ENCODE data around the gene TBC1D22A. TPM values are rescaled to one million over a fixed set of nuclear protein-coding genes. Genes with fewer than 3 reads are reported as not detected.

TBC1D22A gene
- total RNA-seq, 1 experiment from 2014 or later = 27.6 TPM

DNA sequence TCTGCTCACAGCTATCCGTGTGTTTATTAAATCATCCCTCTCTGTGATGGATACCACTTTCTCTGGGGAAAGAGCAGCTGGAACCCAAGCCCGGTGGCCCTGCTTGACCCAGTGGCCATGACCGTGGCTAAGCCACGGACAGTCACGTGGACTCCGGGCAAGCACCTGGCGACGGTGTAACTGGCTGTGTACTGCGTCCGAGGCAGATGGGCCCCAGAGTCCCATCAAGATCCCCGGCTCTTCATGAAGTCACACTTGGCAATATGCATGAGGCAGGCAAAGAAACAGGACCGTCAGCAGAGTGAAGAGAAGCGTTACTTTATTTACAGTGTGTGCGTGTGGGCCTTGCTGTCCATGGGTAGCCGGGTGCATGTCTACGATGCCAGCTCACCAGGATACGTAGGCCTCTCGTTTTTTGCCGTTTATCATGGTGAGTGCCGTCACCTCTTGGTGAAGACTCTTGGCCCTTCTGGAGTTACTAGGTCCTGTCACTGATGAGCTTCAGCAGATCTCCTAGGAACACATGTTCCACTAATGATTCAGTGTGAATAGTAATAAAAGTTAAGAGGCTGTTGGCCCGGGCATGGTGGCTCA, 366.3 kb downstream of the TBC1D22A start:
- DNase-seq = no peak
- TF ChIP-seq, protein P1, sequence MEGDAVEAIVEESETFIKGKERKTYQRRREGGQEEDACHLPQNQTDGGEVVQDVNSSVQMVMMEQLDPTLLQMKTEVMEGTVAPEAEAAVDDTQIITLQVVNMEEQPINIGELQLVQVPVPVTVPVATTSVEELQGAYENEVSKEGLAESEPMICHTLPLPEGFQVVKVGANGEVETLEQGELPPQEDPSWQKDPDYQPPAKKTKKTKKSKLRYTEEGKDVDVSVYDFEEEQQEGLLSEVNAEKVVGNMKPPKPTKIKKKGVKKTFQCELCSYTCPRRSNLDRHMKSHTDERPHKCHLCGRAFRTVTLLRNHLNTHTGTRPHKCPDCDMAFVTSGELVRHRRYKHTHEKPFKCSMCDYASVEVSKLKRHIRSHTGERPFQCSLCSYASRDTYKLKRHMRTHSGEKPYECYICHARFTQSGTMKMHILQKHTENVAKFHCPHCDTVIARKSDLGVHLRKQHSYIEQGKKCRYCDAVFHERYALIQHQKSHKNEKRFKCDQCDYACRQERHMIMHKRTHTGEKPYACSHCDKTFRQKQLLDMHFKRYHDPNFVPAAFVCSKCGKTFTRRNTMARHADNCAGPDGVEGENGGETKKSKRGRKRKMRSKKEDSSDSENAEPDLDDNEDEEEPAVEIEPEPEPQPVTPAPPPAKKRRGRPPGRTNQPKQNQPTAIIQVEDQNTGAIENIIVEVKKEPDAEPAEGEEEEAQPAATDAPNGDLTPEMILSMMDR (IDR thresholded peaks at IDR 0.05; ENCODE audit: unreplicated experiment) = no peak
- H3K9me3 Mint-ChIP-seq (ENCODE audit: low read depth, unreplicated experiment) = no peaks in the 10 kb centered on the region
- H3K4me3 Mint-ChIP-seq (ENCODE audit: low read depth, unreplicated experiment) = no peak overlapping the region
- H3K27me3 Mint-ChIP-seq (ENCODE audit: unreplicated experiment) = no peaks in the 10 kb centered on the region
- intact Hi-C loops (cut with micrococcal nuclease; ENCODE audit: unreplicated experiment) = no loop called here
- CTCF ChIA-PET = no interaction called here
- H3K27ac Mint-ChIP-seq (ENCODE audit: unreplicated experiment) = peak overlapping the region; percentile 98
- peaks cover 19% of the 10 kb centered on the region for H3K4me1 Mint-ChIP-seq (ENCODE audit: low read depth, unreplicated experiment)
- no TSS peak for BruUV-seq (replicated peaks)
- peaks cover 23% of the 10 kb centered on the region for H3K36me3 Mint-ChIP-seq (ENCODE audit: insufficient read depth, unreplicated experiment)

DNA sequence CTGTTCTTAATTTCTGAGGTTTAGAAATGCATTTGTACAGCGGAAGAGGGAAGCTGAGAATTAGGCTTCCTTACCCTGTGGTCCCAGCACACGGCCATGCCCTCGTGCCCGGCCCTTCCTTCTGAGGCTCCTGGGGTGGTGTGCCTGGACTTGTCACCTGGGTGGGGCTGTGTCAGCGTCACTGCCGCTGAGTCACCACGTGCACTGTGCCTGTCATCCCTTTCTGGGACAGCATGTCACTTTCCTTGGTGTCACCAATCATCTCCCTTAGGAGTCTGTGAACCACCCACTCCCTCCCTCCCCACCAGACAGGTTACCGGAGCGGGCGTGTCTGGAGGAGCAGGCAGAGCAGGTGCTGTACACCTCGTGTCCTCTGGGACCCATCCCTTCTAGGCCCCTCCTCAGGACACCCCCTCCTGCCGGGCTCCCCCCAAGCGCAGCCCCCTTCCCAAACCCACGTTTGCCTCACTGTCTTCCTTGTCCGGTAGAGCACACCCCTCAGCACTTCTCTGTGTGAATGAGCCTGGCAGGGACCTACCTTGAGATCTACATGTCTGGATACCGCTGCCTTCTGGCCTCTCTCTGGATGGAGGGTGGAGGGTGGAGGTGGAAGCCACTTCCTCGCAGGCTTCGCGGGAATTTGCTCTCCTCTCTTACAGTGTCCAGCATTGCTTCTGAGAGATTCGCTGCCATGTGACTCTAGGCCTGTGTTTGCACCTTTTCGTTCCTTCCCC, 367.6 kb downstream of the TBC1D22A start:
- H3K27ac Mint-ChIP-seq (ENCODE audit: unreplicated experiment) = peak overlapping the region; percentile 98

DNA sequence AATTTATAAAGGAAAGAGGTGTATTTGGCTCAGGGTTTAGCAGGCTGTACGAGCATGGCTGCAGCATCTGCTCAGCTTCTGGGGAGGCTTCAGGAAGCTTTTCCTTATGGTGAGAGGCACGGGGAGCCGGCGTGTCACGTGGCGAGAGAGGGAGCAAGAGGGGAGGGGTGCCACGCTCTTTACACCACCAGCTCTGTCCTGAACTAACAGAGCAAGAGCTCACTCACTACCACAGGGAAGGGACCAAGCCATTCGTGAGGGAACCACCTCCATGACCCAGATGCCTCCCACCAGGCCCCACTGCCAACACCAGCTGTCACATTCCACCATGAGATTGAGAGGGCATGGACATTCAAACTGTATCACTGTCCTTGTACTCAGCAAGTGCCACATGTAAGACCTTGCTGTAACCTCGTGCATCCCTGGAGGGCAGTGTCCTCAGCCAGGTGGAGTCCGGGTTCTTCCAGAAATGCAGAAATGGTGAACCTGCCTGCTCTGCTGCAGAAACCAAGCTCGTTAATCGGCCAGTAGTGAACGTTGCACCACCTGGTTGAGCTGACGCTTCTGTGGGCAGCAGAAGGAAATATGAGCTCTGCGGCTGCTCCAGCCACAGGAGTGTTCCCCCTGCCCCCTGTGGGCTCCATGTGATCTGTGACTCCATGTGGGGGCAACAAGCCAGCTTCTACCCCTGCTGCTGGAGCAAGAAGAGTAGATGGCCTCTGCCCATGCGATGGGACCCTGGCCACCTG, 368.6 kb downstream of the TBC1D22A start:
- TF ChIP-seq, protein P1 (IDR thresholded peaks at IDR 0.05; ENCODE audit: unreplicated experiment) = no peak
- CTCF ChIA-PET = no interaction called here
- H3K27ac Mint-ChIP-seq (ENCODE audit: unreplicated experiment) = peak overlapping the region; percentile 98
- H3K27me3 Mint-ChIP-seq (ENCODE audit: unreplicated experiment) = no peaks in the 10 kb centered on the region
- H3K36me3 Mint-ChIP-seq (ENCODE audit: insufficient read depth, unreplicated experiment) = peaks cover 23% of the 10 kb centered on the region
- peaks cover 16% of the 10 kb centered on the region for H3K4me1 Mint-ChIP-seq (ENCODE audit: low read depth, unreplicated experiment)
- no TSS peak for BruUV-seq (replicated peaks)
- no peak overlapping the region for H3K4me3 Mint-ChIP-seq (ENCODE audit: low read depth, unreplicated experiment)
- intact Hi-C loops (cut with micrococcal nuclease; ENCODE audit: unreplicated experiment) = no loop called here
- no peak for DNase-seq
- H3K9me3 Mint-ChIP-seq (ENCODE audit: low read depth, unreplicated experiment) = no peaks in the 10 kb centered on the region

More for the DNA sequence above, 367.6 kb downstream of the TBC1D22A start:
- intact Hi-C loops (cut with micrococcal nuclease; ENCODE audit: unreplicated experiment) = no loop called here
- CTCF ChIA-PET = no interaction called here
- peak; percentile 86 for DNase-seq
- peaks cover 16% of the 10 kb centered on the region for H3K4me1 Mint-ChIP-seq (ENCODE audit: low read depth, unreplicated experiment)
- H3K27me3 Mint-ChIP-seq (ENCODE audit: unreplicated experiment) = no peaks in the 10 kb centered on the region
- H3K9me3 Mint-ChIP-seq (ENCODE audit: low read depth, unreplicated experiment) = no peaks in the 10 kb centered on the region
- BruUV-seq (replicated peaks) = no TSS peak
- TF ChIP-seq, protein P1 (IDR thresholded peaks at IDR 0.05; ENCODE audit: unreplicated experiment) = no peak
- H3K36me3 Mint-ChIP-seq (ENCODE audit: insufficient read depth, unreplicated experiment) = peaks cover 23% of the 10 kb centered on the region
- peak overlapping the region; percentile 60 for H3K4me3 Mint-ChIP-seq (ENCODE audit: low read depth, unreplicated experiment)

DNA sequence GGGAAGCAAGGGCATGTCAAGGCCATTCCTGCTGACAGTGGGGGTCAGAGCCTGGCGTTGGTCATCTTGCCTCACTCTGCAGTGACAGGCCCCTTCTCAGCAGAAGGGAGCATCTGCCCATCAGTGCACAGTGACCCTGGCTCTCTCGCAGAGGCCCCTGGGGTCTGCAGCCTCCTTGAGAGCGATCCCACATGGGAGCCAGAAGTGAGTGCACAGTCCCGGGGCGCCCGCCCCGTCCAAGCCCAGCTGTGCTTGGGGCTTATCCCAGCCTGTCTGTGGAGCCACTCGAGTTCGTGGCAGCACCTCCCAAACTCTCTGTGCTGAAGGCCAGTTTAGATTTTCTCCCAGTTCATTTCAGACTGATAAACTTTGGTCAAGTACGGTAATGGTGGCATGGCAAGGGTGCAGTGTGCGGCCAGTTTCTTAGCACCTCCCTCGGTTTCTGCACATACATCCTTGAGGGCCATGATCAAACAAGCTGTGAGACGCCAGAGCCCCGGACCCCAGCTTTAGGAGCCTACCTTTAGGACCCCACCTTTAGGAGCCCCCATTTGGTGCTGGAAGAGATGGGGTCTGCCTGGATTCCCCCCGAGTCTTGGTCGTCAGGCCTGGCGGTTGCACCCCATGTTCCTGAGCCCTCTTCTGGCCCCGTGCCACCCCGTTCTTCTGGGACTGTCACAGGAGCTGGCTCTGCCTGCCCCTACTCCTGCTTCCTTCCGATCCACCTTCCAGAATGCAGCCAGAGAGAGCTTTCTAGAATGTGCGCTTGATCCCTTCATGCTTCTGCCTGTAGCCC, 369.4 kb downstream of the TBC1D22A start:
- no peaks in the 10 kb centered on the region for H3K27me3 Mint-ChIP-seq (ENCODE audit: unreplicated experiment)
- CTCF ChIA-PET = no interaction called here

More for the DNA sequence above, 369.4 kb downstream of the TBC1D22A start:
- BruUV-seq (replicated peaks) = no TSS peak
- DNase-seq = no peak
- TF ChIP-seq, protein P1 (IDR thresholded peaks at IDR 0.05; ENCODE audit: unreplicated experiment) = no peak
- Mint-ChIP-seq H3K9me3 (ENCODE audit: low read depth, unreplicated experiment) (no peaks in the 10 kb centered on the region), H3K4me3 (ENCODE audit: low read depth, unreplicated experiment) (no peak overlapping the region), H3K36me3 (ENCODE audit: insufficient read depth, unreplicated experiment) (peaks cover 23% of the 10 kb centered on the region), H3K27ac (ENCODE audit: unreplicated experiment) (no peak overlapping the region), H3K4me1 (ENCODE audit: low read depth, unreplicated experiment) (peaks cover 16% of the 10 kb centered on the region)
- intact Hi-C loops (cut with micrococcal nuclease; ENCODE audit: unreplicated experiment) = no loop called here
